GM20431 (cell line): ENCODE data around the gene RBM4B.

Experiments used
- in situ Hi-C: fragments of 300-500 bp; cut with MseI, MboI; formaldehyde crosslinking; loops from one replicate; pipeline ENCODE4 v1.15.0; 2020; ENCODE audit warnings: low sequenced_read_pairs; ENCODE audit not compliant: unreplicated experiment

Gene RBM4B

GRCh38 chr11:66688561-66689534 lies 11.2 kb upstream of the RBM4B start:
- in situ Hi-C loops, result loop anchor here (25.0 kb wide), 1 partner anchor 277 kb away; the partner anchor contains the start of gene NPAS4

DNA sequence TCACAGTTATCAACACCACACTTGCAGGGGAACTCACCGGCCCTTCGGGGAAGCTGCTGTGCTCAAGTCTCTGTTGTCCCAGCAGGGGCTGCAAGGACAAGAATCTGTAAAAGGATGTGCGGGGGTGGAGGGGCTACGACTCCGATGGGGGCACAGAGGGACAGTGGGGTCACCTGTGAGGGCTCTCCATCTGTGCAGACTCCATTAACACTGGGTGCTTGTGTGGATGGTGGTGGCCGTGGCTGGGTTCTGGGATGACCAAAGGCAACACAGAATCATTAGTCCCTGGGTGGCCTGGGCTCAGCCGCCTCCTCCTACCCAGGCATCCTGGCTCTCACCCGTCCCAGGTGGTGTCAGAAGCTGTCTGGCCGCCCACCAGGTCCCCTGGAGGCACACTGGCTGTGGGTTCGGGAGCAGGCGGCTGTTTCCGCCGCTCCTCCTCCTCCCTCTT lies 10.2 kb upstream of the RBM4B start:
- in situ Hi-C loops, result loop anchor here (25.0 kb wide), 1 partner anchor 276 kb away; the partner anchor contains the start of gene NPAS4

- in situ Hi-C loops, result loop anchor here (25.0 kb wide), 1 partner anchor 275 kb away; the partner anchor contains the start of gene NPAS4
Observed at GRCh38 chr11:66686801-66687750, 9.4 kb upstream of the RBM4B start.

- in situ Hi-C loops, result loop anchor here (25.0 kb wide), 1 partner anchor 274 kb away; the partner anchor contains the start of gene NPAS4
Observed at GRCh38 chr11:66686100-66686785, 8.6 kb upstream of the RBM4B start.

DNA sequence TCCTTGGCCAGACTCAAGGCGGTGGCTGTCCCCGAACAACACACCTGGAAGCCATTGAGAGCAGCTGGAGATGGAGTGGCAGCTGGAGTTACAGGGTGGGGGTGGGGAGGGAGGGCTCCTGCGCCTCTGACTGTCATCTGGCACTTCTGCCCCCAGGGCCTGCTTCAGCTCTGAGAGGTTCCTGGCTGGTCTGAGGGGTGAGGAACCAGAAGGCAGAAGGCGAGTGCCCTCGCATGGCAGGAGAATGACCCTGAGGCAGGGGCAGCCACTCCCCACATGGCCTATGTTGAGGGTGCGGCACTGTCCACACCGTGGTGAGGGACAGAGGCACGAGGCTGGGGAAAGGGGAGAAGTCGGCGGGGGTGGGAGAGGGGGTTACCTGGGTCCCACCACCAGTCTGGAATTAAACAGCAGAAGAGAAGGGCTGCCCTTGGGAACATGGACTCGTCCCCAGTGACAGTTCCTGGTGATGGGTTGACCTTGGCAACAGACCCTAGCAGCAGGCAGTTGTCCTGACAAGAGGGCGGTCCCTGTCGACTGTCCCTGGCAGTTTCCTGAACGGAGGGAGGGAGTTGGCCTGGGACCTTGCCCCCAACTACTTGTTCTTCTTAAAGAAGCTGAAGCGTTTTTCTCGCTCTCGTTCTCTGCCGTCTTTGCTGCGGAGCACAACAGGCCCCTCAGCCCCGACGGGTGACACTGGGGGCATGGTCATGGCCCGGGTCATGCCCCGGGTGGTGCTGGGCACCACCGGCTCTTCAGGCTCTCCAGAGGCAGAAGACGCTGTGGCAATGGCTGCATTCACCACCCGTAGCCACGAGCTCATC lies 7.8 kb upstream of the RBM4B start:
- in situ Hi-C loops, result loop anchor here (25.0 kb wide), 1 partner anchor 273 kb away; the partner anchor contains the start of gene NPAS4

DNA sequence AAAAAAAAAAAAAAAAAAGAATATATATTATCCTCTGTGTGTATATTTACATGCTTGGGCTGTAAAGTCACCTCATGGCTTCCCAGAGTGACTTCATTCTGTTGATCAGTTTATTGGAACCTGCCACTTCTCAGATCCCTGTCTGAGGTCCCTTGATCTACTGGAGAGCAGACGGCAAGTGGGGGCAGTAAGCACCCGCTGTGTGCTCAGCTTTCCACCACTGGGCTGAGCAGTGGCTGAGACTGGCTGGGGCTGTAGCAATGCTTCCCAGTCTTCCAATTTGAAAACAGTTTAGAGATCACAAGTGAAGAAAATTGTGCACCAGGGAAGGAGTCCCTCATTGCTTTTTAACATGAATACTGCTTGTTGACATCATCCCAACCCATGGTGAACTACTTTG lies 6.9 kb upstream of the RBM4B start:
- in situ Hi-C loops, result loop anchor here (25.0 kb wide), 1 partner anchor 272 kb away; the partner anchor contains the start of gene NPAS4

- in situ Hi-C loops, result loop anchor here (25.0 kb wide), 1 partner anchor 272 kb away; the partner anchor contains the start of gene NPAS4
Observed at GRCh38 chr11:66683877-66684276, 6.2 kb upstream of the RBM4B start.

- in situ Hi-C loops, result loop anchor here (25.0 kb wide), 1 partner anchor 269 kb away; the partner anchor contains the start of gene NPAS4
Observed at GRCh38 chr11:66680966-66681645, 3.4 kb upstream of the RBM4B start.

DNA sequence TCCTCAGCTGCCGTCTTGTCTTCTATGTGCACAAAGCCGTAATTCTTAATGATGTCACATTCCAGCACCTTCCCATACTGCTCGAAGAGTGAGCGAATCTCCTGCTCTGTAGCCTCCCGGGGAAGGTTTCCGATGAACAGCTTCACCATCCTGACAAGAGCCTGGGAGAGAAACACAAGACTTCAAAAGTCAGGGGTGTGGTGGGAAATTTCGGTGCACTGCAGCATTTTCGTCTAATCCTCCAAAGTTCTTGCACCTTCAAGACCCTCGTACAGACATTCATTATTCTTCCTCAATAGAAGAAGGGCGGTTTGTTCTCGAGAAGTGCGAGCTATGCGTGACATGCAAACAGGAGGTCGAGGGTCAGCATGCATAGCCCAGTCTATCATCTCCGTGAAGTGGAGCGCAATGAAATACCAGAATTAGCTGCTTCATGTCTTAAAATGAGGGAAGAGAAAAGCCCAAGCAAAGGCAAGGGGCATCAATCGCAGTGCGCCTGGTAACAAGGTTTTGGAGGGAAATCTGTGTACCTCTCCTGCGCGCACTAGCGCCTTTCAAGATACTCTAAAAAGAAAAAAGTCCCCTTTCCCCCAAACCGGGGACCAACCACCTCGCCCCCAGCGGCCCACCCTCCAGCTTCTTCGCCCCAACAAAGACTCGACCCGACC lies 622 bp downstream of the RBM4B start:
- in situ Hi-C loops, result loop anchor here (10.0 to 25.0 kb wide), 2 partner anchors 102 to 265 kb away; partner anchors contain the start of gene NPAS4

- in situ Hi-C loops, result loop anchor here (10.0 to 25.0 kb wide), 2 partner anchors 102 to 264 kb away; partner anchors contain the start of gene NPAS4
Observed at GRCh38 chr11:66676282-66676919, 1.3 kb downstream of the RBM4B start.

GRCh38 chr11:66674964-66675602 lies 2.6 kb downstream of the RBM4B start:
- in situ Hi-C loops, result loop anchor here (10.0 to 25.0 kb wide), 2 partner anchors 100 to 263 kb away; partner anchors contain the start of gene NPAS4

DNA sequence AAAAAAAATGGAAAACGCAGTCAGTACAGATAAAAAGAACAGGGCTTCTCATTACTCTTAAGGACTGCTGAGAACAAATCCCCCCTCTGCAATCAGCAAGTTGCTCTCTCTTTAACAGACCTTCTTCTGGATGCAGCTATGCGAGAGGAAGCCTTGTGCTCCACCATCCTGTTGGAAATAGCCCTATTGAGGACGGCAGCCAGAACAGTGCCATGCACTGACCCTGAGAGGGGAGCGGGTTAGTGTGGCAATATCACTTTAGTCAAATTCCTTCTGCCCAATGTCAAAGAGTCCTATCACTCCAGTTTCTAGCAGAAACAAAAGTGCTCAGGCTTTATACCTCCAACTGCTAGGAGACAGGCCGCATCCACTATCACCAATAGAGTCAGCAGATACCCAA lies 6.9 kb downstream of the RBM4B start:
- in situ Hi-C loops, result loop anchor here (10.0 kb wide), 1 partner anchor 96 kb away; no protein-coding TSS in a partner anchor

GRCh38 chr11:66665369-66665768 lies 12.3 kb downstream of the RBM4B start:
- in situ Hi-C loops, result no loop called here

- in situ Hi-C loops, result no loop called here
Observed at GRCh38 chr11:66663741-66664296, 13.9 kb downstream of the RBM4B start.

- in situ Hi-C loops, result no loop called here
Observed at GRCh38 chr11:66659763-66660162, 17.9 kb downstream of the RBM4B start.

DNA sequence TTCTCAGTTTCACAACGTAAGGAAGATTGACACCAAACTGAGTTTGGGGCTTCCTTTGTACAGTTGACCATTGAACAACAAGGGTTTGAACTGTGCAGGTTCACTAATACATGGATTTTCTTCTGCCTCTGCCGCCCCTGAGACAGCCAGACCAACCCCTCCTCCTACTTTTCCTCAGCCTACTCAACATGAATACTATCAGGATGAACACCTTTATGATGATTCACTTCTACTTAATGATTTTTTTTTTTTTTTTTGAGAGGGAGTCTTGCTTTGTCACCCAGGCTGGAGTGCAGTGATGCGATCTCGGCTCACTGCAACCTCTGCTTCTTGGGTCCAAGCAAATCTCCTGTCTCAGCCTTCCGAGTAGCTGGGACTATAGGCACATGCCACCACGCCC lies 24.6 kb downstream of the RBM4B start:
- in situ Hi-C loops, result no loop called here
